ENCODE results near the gene MARCHF2.
"Not testable (repeated sequence)": the region's sequence is repeated elsewhere in the genome, so short reads cannot be mapped to it uniquely, and the experiment has no call there.

MARCHF2 gene

DNA sequence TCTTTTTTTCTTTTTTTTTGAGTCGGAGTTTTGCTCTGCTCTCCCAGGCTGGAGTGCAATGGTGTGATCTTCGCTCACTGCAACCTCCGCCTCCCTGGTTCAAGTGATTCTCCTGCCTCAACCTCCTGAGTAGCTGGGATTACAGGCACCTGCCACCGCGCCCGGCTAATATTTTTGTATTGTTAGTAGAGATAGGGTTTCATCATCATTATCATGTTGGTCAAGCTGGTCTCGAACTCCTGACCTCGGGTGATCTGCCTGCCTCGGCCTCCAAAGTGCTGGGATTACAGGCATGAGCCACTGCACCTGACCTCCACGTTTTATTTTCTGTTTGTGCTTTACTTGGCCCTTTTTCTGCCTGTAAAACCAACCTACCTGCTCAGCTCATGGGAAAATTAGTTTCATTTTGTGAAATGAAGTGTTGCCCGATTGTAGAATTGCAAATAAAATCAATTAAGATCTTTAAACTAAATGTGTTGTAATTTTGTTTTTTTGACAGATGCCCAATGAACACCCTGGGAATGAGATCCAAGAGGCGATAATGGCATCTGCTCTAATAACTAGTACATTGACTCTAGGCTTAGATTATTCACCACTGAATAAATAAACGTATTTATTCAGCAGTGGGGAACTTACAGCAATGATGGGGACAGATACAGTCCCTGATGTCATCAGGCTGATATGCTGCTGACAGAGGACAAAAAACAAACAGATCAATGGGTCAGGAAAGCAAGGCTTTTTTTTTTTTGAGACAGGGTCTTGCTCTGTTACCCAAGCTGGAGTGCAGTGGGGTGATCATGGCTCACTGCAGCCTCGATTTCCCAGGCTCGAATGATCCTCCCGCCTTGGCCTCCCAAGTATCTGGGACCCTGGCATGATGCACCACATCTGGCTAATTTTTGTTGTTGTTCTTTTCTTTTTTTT, 25.2 kb upstream of the MARCHF2 start:
- DNase-seq = no peak

DNA sequence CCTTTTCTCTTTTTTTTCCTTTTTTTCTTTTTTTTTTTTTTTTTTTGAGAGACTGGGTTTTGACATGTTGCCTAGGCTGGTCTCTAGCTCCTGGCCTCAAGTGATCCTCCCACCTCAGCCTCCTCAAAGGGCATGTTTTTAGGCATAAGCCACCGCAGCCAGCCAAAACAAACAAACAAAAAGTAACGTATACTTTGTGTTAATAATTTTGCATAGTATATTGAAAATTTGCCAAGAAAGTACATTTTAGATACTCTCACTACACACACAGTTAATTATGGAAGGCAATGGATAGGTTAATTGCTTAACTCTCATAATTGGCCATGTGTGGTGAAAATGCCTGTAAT, 24.5 kb upstream of the MARCHF2 start:
- DNase-seq = no peak

DNA sequence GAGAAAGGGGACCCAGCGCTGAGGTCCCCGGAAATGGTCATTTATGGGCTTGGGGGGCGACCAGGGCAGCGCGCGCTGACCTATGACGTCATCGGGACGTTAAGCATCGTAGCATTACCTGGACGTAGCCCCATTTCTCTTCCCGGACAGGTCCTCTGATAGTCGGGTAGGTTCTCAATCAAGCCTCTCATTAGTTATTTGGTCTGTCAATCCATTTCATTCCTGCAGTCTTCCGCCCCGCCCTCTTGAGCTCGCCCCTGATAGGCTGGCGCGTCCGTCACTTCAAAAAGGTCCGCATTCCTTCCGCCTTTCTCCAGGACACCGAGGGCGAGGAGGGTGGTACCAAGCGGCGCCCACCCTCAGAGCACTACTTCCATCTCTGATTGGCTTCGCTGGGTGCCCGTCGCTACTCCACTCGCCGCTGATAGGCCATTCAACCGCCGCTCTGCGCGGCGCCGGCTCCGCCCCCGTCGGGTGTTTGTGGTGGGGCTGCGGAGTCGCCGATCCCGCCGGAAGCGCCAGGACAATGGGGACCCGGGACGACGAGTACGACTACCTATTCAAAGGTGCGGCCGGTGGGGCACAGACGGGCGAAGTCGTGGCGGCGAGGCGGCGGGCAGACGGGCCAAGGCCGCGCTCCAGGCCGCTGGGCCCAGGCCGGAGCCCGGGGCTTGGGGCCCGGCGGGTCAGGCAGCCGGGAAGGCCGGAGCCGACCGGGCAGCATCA, 23.1 kb upstream of the MARCHF2 start, which contains the start of gene RAB11B:
TSS of gene RAB11B (plus strand) at position 470 of the 726 bp plus-strand sequence. CDS start at position 527, 57 bp downstream.
- peak; percentile 98 for DNase-seq

DNA sequence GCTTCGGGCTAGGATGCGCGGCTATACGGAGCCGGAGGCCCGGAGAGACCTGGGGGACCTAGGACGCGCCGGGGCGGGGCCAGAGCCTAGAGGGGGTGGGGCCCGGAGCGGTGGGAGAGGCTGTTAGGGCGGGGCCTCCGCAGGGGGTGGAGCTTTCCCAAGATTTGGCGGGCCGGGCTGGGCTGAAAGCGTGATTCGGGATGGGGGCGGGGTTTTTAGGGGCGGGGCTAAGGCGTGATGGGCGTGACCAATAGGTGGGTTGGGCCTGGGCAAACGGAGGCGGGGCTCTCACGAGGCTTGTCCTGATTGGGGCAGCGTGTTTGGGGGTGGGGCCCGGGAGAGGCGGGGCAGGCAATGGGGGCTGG, 22.5 kb upstream of the MARCHF2 start:
- DNase-seq = peak; percentile 93

DNA sequence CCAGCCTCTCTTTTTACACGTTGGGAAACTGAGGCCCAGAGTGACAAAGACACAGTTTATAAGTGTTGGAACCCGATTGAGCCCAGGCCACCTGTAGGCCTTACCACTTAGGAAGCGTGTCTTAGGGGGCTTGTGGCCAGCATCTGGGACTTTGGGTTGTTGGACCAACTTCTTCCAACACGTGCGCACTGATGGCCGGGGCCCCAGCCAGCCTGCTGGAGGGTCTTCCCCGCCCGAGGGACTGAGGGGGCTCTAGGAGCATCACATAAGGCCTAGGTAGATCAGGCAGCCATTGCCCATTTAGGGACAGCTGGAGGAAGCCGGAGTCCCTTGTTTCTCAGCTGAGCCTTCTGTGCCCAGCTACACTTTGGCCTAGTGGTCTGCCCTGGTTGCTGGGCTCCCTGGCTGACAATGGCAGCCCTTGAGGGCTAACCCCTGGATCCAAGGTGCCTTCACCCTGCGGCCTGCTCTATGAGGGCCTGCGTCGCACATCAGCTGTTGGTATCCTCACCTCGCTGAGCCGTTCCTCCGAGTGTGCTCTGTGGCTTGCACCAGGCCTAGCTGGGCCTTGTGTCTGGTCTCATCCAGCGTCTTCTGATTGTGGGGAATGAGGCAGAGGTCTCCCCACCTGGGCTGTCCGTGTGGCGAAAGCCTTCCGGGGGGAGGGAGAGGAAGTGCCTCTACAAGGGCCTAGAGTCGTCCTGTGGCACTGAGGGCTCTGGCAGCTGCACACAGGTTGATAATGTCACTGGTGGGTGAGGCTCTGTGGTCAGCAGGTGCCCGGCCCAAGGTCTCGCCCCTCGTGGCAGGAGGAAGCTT, 21.7 kb upstream of the MARCHF2 start:
- no peak for DNase-seq

DNA sequence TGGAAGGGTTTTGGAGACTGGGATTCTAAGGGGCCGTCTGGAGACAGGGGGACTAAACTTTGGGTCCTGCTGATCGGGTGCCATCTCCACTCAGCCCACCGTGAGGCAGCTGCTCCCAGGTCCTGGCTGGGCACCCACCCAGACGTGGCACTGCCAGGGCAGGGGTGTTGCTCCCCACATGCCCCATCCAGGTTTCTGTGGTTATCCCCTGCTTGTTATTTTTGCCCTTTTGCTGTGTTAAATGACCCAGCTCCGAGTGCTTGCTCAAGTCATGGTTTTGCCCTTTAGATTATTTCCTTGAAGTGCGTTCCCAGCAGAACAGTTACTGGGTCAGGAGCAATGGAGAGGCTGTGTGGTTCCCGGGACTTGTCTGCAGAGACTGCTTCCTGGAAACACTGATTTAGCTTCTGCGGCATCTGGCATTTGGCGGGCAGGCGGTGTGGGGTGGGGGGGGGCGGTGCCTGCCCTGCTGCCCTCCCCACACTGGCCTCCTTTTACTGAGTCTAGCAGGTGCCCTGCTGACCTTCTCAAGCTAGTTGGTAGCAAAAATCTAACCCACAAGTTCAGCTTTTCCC, 21.0 kb upstream of the MARCHF2 start:
- DNase-seq = no peak

DNA sequence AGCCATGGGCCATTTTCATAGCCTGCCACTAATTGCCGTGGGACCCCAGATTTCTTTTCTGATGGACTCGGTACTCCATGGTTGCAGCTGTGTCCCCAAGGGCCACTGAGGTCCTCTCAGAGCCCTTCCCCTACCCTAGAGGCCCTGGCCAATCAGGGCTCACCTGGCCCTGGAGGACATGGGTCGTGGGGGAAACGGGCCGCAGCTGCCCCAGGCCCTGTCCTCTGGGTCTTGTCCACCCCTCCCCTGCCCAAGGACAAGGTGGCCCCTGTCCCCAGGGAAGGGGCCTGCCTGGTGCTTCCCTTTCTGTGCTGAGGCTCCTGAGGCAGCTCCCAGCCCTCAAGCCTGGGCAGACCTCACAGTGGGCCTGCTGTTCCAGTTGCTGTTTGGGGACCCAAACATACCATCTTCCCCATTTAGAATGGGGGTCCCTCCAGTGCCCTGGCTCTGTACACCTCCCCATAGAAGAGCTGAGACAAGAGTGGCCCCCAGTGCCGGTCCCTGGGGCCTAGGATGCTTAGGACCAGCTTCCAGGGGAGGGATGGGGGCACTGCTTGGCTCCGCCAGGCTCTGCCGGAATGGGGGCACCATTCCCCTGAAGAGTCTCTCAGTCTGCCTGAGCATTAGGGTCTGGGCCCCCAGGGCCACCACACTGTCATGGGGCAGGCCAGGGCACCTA, 19.8 kb upstream of the MARCHF2 start:
- no peak for DNase-seq

DNA sequence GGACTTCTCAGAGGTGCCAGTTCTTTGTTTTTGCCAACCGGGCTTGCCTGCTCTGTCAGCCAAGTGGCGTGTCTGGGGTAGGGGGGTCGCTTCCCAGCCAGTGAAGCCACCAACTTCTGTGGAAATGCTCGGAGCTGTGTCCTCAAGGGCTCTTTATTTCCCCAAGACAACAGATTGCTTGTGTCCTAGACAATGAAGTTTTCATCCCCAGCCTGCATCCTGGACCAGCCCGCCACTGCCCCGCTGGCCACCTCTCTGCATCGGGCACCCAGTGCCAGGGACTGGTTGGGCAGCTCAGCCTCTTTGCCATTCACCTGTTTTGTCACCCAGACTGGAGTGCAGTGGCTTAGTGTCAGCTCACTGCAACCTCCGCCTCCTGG, 19.2 kb upstream of the MARCHF2 start:
- no peak for DNase-seq

DNA sequence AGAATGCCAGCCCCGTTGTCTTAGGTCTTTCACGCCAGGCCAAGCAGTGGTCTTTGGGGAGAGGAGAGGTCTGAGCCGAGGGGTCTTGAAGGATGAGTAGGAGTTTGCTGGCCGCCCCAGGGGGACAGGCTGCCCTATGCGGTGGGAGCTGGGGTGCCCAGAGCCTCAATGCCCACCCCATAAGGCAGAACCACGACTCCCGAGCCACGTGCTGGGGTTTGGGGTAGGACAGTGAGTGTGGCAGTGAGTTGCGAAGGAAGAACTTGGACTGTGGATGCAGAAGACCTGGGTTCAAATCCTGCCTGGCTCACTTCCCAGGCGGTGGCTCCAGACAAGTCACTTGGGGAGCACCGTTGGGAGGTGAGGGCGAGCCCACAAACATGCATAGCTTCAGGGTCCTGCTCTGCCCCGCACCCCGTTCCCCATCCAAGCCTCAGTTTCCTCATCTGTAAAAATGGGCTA, 17.5 kb upstream of the MARCHF2 start:
- DNase-seq = no peak

DNA sequence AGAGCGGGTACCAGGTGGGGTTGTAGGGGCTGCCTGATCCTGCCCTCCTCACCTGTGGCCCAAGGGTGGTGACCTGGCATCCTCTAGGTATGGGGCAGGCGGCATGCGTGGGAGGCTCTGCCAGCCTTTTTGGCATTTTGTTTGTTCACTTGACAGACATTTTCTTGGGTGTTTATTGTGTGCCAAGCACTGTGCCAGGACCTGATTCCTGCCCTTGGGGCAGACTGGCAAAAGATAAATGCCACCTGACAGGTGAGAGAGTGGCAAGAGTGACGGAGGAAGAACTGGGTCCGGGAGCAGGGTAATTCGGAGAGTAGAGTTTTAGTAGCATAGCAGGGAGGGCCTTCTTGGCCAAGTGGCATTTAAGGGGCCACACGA, 16.9 kb upstream of the MARCHF2 start:
- no peak for DNase-seq

DNA sequence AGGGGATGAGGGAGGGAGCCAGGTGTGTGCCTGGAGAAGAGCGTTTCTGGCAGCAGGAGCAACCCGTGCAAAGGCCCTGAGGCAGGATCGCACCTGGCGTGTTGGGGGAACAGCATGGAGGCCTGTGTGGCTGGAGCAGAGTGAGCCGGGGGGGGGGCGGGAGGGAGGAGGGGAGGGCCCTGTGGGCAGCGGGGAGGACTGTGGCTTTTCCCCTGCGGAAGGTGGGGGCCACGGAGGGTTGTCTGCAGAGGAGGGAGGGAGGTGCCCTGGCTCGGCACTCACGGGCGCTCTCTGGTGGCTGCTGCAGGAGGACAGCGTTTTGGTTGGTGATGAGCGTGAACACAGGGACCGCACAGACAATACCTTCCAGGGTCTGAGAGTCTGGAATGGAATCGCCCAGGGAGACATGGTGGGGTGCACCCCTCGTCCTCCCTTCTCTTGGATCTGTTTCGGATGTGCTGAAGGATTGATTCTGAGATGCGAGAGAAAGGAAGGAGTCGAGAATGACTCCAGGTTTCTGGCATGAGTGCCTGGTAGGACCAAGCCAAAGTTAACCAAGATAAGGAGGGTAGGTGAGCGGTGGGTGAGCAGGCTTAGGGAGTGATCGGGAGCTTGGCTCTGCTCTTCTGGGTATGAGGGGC, 16.4 kb upstream of the MARCHF2 start:
- DNase-seq = no peak

DNA sequence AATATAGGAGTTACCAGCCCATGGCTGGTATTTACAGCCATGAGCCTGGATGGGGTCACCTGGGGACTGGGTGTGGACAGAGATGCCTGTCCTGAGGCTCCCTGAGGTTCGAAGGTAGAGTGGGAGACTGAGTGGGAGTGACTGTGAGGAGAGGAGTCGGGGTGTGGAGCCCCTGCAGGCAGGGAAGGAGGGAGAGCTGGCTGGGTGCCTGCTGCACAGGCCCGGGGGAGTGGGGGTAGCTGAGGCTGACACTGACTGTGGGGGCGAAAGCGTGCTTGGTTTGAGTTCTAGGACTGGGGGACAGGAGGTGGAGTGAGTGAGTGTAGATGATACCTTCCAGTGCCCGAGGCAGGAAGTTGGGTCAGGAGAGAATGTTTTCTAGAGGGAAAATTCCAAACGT, 15.8 kb upstream of the MARCHF2 start:
- DNase-seq = no peak

DNA sequence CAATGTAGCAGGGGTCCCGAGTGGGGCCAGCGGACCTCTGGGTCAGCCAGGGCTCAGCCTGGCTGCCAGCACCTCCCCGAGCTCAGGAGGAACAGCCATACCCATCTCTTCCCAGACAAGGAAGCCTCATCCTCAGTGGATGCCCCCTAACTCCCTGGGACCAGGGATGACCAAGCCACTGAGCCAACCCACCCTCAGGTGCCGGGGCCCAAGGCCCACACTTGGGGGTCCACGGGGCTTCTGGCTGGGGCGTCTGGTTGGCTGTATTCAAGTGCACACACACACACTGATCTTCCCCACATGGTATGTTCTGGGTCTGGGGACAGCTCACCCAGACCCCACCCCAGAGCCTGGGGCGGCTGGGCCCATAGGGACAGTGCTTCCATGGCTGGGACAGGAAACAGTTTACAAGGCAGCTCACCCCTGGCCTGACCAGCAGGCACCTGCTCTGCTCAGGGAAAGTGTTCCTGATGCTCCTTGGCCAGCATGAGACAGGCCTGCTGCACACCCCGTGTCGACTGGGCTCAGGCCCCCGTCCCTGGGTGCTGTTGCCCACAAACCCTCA, 15.3 kb upstream of the MARCHF2 start:
- DNase-seq = no peak

DNA sequence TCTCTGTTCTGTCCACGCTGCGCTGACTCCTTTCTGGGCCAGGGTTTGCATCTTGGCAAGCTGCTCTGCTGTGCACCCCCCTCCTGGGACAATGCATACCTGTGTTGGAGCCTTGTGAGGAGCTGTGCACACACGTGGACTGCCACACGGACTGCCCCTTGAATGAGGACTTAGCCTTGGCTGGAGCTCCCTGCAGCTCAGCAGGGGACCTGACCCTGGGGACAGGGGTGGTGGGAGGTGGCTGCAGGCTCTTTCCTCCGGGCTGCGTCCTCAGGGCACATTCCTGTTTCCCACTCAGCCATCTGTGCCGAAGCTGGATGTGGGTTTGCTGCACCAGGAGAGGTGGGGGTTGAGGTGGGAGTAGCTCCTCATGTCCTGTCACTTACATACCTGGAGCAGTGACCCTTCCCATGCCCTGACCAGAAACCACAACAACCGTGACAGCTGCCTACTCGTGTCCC, 14.8 kb upstream of the MARCHF2 start:
- DNase-seq = no peak

DNA sequence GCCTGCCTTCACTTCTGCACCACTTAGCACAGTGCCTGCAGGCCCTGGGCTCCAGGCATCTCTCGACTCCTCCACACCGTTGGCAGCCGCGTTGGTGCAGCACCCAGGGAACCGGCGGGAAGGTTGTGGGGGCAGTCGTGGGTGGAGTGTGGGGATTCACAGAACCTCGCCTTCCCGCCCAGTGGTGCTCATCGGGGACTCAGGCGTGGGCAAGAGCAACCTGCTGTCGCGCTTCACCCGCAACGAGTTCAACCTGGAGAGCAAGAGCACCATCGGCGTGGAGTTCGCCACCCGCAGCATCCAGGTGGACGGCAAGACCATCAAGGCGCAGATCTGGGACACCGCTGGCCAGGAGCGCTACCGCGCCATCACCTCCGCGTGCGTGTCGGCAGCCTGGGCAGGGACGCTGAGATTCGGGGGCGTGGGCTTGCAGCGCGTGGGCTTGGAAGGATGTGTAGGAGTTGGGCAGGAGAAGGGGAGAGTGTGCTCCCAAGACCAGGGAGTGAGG, 13.4 kb upstream of the MARCHF2 start:
- DNase-seq = no peak

DNA sequence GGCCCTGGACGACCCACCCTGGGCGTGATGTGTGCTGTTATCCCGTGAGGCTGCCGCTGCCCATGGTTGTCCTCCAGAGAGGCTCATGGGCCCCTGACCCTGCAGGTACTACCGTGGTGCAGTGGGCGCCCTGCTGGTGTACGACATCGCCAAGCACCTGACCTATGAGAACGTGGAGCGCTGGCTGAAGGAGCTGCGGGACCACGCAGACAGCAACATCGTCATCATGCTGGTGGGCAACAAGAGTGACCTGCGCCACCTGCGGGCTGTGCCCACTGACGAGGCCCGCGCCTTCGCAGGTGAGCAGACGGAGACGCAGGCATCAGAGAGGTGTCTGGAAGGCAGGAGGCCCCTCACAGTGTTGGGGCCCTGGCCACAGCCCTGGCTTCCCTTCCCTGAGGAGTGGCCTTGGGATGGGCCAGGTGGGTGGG, 11.1 kb upstream of the MARCHF2 start:
- no peak for DNase-seq

DNA sequence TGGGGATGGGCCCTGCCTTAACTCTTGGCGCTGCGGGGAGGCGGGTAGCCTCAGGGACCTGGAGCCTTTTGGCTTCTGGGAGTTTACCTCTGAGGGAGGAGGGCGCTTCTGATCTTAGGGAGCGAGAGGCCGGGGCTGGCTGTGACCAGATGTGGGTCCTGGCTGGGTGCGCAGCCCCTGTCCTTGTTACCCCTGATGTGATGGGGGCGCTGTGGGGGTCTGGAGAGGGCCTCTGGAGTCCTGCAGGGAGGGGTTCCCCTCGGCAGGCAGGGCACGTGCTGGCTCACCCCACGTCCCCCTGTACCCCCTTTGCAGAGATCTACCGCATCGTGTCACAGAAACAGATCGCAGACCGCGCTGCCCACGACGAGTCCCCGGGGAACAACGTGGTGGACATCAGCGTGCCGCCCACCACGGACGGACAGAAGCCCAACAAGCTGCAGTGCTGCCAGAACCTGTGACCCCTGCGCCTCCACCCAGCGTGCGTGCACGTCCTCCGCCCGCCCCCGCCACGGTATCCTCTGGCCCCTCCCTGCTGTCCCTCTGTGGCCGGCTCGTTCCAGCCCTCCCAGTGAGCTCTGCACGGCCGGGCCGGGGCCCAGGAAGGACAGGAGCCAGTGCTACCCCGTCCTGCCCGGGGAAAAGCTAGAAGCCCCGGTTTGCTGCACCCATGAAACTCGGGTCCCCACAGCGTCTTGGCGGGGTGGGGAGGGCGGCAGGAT, 9.8 kb upstream of the MARCHF2 start:
- no peak for DNase-seq

DNA sequence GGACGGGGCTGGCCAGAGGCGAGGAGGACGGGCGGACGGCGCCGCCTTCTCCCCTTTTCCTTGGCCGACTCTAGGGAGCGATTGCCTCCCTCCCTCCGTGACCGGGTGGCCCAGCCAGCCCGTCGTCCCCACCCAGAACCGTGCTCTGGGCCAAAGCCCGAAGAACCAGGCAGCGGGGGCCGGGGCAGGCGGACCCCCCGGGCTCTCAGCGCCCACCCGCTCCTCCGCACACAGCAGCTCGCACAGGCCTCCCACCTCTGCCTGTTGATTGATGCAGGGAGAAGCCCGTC, 9.3 kb upstream of the MARCHF2 start:
- no peak for DNase-seq

DNA sequence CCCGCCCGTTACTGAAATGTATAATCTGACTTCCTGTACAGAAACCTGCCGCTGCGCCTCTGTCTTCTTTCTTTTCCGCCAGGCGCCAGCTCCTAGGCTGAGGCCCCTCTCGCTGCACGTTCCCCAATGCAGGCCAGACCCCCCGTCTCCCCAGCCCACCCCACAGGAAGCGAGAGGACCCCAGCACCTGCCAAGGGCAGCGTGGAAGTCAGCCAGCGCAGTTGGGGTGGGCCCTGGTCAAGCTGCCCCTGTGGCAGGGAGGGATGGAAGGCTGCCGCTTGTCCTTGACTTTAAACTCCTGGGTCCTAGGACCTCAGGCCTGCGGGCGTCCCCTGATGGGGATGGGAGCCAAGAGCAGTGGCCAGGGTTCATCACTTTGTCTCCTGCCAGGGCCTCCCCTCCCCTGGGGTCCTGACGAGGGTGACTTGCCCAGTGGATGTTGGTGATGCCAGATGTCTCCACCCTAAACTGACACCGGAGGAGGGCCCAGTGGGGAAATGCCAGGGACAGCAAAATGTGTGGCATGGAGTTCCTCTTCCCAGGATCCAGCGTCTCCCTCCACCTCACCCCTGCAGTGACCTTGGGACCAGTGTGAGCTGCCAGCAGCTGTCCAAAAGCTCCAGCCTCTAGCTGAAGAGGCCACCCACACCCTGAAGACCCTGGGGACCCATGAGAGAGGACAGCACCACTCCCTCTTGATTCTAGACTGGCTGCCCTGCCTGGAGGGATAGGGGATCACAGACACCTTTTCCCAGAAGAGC, 8.5 kb upstream of the MARCHF2 start:
- no peak for DNase-seq

DNA sequence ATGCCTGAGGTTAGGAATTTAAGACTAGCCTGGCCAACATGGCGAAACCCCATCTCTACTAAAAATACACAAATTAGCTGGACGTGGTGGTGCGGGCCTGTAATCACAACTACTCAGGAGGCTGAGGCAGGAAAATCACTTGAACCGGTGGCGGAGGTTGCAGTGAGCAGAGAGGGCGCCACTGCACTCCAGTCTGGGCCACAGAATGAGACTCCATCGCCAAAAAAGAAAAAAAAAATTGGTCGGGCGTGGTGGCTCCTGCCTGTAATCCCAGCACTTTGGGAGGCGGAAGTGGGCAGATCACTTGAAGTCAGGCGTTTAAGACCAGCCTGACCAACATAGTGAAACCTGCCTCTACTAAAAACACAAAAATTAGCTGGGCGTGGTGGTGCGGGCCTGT, 2.4 kb upstream of the MARCHF2 start:
- DNase-seq = not testable (repeated sequence)
